Mesothelial cell of epicardium (in vitro differentiated cells): Measurements from ENCODE around the gene JAG1. TPM values are rescaled to one million over a fixed set of nuclear protein-coding genes. Genes with fewer than 3 reads are reported as not detected.

Experiments used
- DNase-seq, 2 experiments: peaks; one replicate each; pipeline ENCODE4 v3.0.0; 2021; ENCODE audit warnings: low spot score in 2 of 2; ENCODE audit not compliant: unreplicated experiment in 2 of 2
- H3K27ac Mint-ChIP-seq: 2 replicates; pipeline ENCODE4 v1.8.0; 2021; ENCODE audit warnings: mixed read lengths
- H3K27me3 Mint-ChIP-seq: 2 replicates; pipeline ENCODE4 v1.8.0; 2021; ENCODE audit warnings: low read depth, mixed read lengths
- H3K36me3 Mint-ChIP-seq: 2 replicates; pipeline ENCODE4 v1.8.0; 2021; ENCODE audit warnings: mixed read lengths
- H3K4me1 Mint-ChIP-seq: 2 replicates; pipeline ENCODE4 v1.8.0; 2021; ENCODE audit warnings: mixed read lengths
- H3K4me3 Mint-ChIP-seq: 2 replicates; pipeline ENCODE4 v1.8.0; 2021; ENCODE audit warnings: mild to moderate bottlenecking, moderate library complexity, mixed read lengths
- H3K9me3 Mint-ChIP-seq: 2 replicates; pipeline ENCODE4 v1.8.0; 2021; ENCODE audit warnings: mixed read lengths
- total RNA-seq: library from RNA; stranded (reverse); gene quantifications from 3 replicates; pipeline ENCODE4 v1.2.1, GENCODE V29; 2021
- TF ChIP-seq, protein P1 (sequence below): fragments of 200-600 bp; sonication (generic); IDR thresholded peaks from one replicate; pipeline ENCODE4 v1.5.0; 2021; ENCODE audit warnings: antibody characterized with exemption; ENCODE audit not compliant: unreplicated experiment

The JAG1 gene
- total RNA-seq, 1 donor from 2014 or later: 70.9 TPM

- no peak for DNase-seq
- no peak overlapping the region for H3K27ac Mint-ChIP-seq
- peaks cover 57% of the 10 kb centered on the region for H3K36me3 Mint-ChIP-seq
- TF ChIP-seq, protein P1, sequence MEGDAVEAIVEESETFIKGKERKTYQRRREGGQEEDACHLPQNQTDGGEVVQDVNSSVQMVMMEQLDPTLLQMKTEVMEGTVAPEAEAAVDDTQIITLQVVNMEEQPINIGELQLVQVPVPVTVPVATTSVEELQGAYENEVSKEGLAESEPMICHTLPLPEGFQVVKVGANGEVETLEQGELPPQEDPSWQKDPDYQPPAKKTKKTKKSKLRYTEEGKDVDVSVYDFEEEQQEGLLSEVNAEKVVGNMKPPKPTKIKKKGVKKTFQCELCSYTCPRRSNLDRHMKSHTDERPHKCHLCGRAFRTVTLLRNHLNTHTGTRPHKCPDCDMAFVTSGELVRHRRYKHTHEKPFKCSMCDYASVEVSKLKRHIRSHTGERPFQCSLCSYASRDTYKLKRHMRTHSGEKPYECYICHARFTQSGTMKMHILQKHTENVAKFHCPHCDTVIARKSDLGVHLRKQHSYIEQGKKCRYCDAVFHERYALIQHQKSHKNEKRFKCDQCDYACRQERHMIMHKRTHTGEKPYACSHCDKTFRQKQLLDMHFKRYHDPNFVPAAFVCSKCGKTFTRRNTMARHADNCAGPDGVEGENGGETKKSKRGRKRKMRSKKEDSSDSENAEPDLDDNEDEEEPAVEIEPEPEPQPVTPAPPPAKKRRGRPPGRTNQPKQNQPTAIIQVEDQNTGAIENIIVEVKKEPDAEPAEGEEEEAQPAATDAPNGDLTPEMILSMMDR: no peak
- H3K4me1 Mint-ChIP-seq: peaks cover 46% of the 10 kb centered on the region
- no peaks in the 10 kb centered on the region for H3K9me3 Mint-ChIP-seq
- no peaks in the 10 kb centered on the region for H3K27me3 Mint-ChIP-seq
- H3K4me3 Mint-ChIP-seq: no peak overlapping the region
Observed at GRCh38 chr20:10641893-10642292, 31.9 kb downstream of the JAG1 start.

DNA sequence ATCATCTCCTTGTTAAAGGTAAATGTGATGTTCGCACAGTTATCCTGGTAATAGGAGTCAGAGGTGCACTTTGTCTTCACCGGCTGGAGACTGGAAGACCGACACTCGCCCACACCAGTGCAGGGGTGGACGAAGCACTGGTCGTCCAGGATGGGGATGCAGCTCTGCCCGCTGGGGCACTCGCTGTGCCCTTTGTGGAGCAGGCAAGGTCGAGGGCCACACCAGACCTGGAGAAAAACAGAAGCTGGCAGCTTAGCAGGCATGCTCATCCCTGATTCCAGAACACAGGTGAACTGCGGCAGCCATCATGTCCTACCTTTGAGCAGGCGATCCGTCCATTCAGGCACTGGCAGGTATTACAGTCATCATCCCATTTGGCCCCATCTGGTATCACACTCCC is 32.3 kb downstream of the JAG1 start:
- TF ChIP-seq, protein P1: no peak
- no peak overlapping the region for H3K27ac Mint-ChIP-seq
- H3K36me3 Mint-ChIP-seq: peaks cover 58% of the 10 kb centered on the region
- H3K4me3 Mint-ChIP-seq: no peak overlapping the region
- no peaks in the 10 kb centered on the region for H3K27me3 Mint-ChIP-seq
- H3K9me3 Mint-ChIP-seq: no peaks in the 10 kb centered on the region
- DNase-seq: no peak
- H3K4me1 Mint-ChIP-seq: peaks cover 49% of the 10 kb centered on the region

DNA sequence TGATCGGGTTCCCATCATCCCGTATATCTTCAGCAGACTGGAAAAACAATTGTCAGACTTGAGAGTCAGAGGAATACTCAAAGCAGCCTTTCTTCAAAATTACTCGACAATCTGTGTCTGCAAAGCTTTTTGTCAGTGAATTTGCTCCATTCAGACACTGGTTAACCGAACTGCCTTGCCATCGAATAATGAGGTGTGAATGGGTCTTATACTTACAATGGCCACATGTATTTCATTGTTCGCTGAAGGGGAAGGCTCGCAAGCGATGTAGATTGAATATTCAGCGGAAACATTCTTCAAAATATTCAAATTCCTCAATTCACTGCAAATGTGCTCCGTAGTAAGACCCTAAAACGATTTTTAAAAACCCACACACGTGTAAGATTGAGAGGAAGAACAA is 32.9 kb downstream of the JAG1 start:
- DNase-seq: no peak
- no peak overlapping the region for H3K4me3 Mint-ChIP-seq
- TF ChIP-seq, protein P1: no peak
- H3K4me1 Mint-ChIP-seq: peaks cover 54% of the 10 kb centered on the region
- no peak overlapping the region for H3K27ac Mint-ChIP-seq
- H3K27me3 Mint-ChIP-seq: no peaks in the 10 kb centered on the region
- no peaks in the 10 kb centered on the region for H3K9me3 Mint-ChIP-seq
- H3K36me3 Mint-ChIP-seq: peaks cover 53% of the 10 kb centered on the region

DNA sequence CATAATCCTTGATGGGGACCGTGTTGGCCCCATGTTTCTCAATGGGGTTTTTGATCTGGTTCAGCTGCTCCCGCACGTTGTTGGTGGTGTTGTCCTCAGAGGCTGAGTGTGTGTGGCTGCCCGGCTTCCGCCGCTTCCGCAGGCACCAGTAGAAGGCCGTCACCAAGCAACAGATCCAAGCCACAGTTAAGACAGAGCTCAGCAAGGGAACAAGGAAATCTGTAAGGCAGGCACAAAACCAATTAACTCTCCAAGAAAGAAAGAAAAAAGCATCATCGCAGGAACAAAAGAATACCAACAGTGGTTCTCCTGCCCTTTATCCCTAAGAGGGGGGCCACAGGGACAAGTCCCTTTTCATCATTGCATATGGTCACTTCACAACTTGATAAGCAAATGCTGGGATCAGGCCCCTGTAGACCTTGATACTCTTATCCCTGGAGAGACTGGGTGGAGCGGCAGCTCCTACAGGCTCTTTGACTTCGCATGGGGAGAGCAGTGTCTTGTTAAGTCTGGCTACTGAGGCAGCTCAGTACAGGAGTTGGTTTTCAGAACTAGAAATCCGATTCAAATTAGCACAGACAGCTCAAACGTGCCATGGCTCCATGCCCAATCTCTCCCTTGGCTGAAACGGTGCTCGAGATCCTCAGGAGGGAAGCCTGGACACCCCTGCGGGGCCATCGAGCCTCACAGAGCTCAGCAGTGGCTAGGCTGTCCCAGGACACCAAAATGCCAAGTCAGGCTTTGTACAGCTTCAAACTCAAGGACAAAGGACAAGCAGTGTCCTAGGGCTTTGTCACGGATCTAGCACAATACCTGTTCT is 33.9 kb downstream of the JAG1 start:
- TF ChIP-seq, protein P1: no peak

DNA sequence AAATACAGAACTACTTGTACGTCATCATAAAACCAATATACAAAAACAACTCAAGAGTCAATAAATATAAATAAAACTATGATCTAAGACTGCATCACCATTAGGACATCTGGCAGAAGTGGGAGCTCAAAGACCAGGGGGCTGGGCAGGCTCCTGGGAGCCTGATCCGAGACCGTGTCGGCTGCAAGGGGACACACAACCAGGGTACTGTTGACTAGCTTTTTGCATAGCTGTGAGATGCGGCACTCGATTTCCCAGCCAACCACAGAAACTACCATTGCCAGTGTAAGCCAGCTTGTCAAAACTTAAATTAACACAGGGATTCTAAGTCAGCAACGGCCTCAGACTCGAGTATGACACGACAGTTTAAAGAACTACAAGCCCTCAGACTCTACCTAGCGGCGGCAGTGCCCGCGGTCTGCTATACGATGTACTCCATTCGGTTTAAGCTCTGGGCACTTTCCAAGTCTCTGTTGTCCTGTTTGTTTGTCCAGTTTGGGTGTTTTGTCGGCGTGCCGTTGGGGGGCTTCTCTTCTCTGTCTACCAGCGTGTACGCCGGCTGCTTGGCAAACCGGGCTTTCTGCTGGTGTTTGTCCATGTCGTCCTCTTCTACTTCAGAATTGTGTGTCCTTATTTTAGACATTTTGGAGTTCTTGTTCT is 34.6 kb downstream of the JAG1 start:
- Mint-ChIP-seq H3K4me3 (no peak overlapping the region), H3K36me3 (peaks cover 45% of the 10 kb centered on the region), H3K27me3 (no peaks in the 10 kb centered on the region), H3K27ac (no peak overlapping the region), H3K4me1 (peaks cover 55% of the 10 kb centered on the region), H3K9me3 (no peaks in the 10 kb centered on the region)
- DNase-seq: no peak
- TF ChIP-seq, protein P1: no peak

More for the DNA sequence above, 33.9 kb downstream of the JAG1 start:
- no peak overlapping the region for H3K27ac Mint-ChIP-seq
- H3K4me1 Mint-ChIP-seq: peaks cover 54% of the 10 kb centered on the region
- H3K27me3 Mint-ChIP-seq: no peaks in the 10 kb centered on the region
- no peak for DNase-seq
- no peaks in the 10 kb centered on the region for H3K9me3 Mint-ChIP-seq
- peaks cover 45% of the 10 kb centered on the region for H3K36me3 Mint-ChIP-seq
- no peak overlapping the region for H3K4me3 Mint-ChIP-seq
